Activated CD4-positive, alpha-beta T cell treated with anti-CD3 and anti-CD28 coated beads, Interleukin-2, amount 50 U/mL, for 24 hours (primary cell): ENCODE results near the gene RPUSD4.

Experiments used
- DNase-seq, 2 donors: peaks; one replicate each; pipeline ENCODE4 v3.0.0-alpha.2; 2020; ENCODE audit warnings: low read depth in 1 of 2, low spot score in 1 of 2

Gene RPUSD4

DNA sequence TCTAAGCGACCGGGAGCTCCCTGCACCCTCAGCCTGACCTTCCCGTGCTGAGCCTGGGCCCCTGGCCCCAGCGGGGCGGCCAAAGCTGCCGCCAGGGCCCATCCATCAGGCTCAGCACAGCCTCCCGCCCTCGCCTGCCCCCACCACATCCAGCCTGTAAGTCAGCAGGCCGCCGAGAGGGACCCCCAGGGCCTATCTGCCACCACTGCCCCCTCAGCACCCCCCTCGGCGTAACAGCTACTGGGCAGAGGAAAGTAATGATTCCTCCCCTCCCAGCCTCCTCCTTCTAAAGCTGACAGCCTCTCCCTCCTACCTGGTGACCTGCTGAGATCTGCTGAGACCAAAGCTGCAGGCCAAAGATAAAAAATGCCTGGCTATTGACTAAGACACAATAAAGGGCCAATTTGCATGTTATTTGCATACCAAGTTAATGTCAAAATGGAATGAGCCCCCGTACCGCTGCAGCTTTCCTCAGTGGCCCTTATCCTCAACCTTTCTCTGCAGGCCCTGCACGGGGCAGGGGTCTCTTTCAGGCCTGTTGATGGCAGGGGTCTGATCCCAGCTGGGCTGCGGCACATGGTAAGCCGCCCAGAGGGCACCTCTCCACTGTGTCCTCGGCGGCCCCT is 51.6 kb downstream of the RPUSD4 start:
- no peak for DNase-seq

DNA sequence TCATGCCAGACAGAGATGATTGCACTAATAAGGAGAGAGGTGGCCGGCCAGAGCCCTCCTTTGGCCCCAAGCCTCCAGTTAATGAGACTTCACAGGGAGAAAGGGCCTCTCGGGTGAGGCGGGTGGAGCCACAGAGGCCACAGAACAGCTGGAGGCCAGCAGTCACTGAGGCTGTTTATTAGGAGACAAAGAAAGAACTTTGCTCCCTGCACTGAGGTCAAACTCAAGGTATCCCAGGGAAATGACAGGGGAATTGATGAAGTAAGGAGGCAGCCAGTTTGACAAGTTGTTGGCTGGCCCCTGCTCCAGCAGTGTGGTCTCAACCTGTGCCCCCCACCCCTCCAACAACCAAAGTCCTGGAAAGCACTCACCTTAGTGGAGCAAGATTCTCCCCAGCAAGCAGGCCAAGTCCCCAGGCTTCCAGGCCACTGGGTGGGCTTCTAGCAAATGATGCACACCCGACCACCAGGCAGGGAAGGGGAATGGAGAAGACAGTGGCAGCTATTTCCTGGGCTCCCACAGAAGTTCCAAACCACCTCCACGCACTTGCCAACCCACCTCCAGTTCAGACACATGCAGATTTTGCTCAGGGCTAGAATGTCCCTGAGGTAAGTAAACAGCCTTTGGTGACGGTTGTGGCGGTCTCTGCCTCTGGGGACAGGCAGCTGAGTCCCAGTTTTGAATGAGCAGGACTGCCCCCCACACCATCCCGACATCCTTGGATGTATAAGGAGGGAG is 53.2 kb downstream of the RPUSD4 start:
- DNase-seq: no peak

- DNase-seq: no peak
Observed at GRCh38 chr11:126157326-126158030, 54.0 kb downstream of the RPUSD4 start.

DNA sequence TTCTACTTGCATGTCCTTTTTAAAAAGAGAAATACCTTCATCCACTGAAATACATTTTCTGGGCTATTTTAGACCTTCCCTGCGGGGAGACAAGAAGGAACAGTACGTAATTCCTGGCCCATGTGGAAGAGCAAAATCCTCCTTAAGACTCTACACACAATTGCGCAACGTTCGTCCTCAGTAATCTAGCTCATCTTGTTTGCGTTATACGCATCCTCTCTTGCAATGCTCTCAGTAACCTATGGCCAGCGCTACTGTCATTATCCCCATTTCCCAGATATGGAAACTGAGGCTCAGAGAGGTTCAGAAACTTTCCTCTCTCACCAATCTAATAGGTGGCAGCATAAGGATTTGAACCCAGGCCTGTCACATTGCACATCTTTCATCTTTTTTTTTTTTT is 54.6 kb downstream of the RPUSD4 start:
- DNase-seq: no peak

- DNase-seq: no peak
Observed at GRCh38 chr11:126155402-126156187, 55.9 kb downstream of the RPUSD4 start.

DNA sequence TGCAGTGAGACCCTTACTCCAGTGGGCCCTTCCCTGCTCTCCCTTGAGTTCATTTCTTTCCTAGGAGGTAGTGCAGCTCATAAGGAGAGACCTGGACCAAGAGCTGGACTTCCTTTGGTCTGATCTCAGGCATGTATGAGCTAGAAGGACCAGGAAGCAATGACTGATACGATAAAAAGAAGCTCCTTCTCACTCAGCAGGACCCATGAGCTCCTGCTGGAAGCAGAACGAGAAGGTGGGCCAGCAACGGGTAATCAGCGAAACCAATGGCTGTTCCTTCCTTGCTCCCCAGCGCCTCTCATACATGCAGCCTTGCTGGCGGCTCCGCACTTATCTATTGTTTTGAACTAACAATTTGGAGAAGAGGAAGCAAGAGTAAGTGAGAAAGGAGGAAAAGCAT is 56.8 kb downstream of the RPUSD4 start:
- no peak for DNase-seq

DNA sequence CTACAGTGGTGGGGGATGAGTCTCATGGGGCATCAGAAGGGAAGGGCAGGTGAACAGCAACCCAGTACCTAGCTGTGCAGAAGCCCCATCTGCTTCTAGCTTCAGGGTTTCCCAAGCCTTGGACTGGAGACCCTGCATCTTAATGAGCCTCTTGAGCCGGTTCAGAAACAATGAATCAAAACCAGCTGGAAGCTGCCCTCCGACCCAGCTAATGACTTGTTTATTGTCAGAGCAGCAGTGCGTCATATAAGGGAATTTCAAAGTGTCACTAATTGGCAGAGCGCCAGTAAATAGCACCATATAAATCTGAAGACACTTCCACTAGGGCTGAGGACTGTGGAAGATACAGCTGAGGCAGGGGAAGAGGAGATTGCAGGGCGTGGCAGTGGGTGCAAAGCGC is 57.5 kb downstream of the RPUSD4 start:
- DNase-seq: no peak

GRCh38 chr11:126153006-126153405 is 58.4 kb downstream of the RPUSD4 start:
- no peak for DNase-seq

- no peak for DNase-seq
Observed at GRCh38 chr11:126152586-126152985, 58.9 kb downstream of the RPUSD4 start.

DNA sequence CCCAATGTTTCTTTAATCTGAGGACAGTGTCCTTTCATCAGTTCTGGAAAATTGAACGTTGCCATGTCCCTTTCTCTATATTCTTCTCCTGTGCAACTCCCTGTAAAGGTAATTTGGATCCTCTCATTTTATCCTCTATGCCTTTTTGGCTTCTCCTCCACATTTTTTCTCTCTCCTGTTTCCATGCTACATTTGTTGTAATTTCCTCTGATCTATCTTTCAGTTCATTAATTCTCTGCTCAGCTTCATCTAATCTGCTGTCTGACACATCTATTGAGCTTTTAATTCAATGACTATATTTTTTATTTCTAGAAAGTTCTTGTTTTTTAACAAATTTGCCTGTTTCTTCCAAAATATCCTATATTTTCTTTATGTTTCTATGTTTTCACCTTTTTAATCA is 59.3 kb downstream of the RPUSD4 start:
- DNase-seq: no peak
